ENCODE data around the gene AHCTF1.
"Not testable (repeated sequence)": the region's sequence is repeated elsewhere in the genome, so short reads cannot be mapped to it uniquely, and the experiment has no call there.

The AHCTF1 gene

DNA sequence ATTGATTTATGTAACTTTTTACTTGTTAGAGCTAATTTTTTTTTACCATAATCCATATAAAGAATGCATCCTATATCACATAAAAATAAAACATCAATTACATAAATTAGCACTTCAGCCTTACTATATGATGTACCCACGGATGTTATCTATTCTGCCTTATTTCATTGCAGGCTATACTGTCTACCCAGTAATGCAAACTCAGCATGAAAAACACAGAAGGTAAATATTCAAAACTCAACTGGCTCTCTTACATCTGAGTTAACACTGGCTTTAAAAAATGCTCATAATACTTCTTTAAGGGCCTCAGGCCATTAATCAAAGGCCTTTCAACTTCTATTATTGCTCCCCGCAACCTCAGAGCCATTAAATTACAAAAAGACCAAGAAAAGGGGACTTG is 65.8 kb downstream of the AHCTF1 start:
- no peak overlapping the region for H3K27ac ChIP-seq
- TF ChIP-seq ZFX (IDR thresholded peaks at IDR 0.05; ENCODE audit: borderline replicate concordance) = no peak
- TF ChIP-seq, protein P1, sequence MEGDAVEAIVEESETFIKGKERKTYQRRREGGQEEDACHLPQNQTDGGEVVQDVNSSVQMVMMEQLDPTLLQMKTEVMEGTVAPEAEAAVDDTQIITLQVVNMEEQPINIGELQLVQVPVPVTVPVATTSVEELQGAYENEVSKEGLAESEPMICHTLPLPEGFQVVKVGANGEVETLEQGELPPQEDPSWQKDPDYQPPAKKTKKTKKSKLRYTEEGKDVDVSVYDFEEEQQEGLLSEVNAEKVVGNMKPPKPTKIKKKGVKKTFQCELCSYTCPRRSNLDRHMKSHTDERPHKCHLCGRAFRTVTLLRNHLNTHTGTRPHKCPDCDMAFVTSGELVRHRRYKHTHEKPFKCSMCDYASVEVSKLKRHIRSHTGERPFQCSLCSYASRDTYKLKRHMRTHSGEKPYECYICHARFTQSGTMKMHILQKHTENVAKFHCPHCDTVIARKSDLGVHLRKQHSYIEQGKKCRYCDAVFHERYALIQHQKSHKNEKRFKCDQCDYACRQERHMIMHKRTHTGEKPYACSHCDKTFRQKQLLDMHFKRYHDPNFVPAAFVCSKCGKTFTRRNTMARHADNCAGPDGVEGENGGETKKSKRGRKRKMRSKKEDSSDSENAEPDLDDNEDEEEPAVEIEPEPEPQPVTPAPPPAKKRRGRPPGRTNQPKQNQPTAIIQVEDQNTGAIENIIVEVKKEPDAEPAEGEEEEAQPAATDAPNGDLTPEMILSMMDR (IDR thresholded peaks at IDR 0.05) = no peak

DNA sequence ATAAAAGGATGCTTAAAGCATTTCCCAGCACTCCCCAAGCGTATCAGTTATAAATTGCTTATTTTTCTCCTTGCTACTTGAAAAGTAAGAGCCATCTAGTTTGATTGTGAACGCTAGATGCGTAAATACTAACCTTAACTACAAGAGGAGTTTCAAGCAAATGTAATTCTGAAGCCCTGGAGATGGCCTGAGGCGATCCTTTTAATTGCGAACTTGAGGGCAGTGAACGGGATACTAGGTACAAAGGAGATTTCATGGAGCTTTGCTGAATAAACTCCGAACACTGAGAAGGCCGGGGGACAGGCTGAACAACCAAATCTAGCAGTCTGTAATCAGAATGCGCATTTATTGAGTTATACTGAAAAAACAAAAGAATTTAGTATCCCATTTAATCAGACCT is 68.0 kb downstream of the AHCTF1 start:
- H3K27ac ChIP-seq = not testable (repeated sequence)

DNA sequence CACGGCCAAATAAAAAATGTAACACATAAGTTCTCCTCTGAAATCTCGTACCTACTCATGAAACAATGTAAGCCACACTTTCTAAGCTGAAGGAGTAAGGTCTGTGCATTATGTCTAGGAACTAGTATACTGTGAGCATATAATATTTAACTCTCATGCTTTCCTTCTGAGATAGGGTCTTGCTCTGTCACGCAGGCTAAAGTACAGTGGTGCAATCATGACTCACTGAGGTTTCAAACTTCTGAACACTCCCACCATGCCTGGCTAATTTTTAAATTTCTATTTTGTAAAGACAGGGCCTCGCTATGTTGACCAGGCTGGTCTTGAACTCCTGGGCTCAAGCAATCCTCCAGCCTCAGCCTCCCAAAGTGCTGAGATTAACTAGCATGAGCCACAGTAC is 71.3 kb downstream of the AHCTF1 start:
- TF ChIP-seq, protein P1 (IDR thresholded peaks at IDR 0.05) = no peak
- TF ChIP-seq ZFX (IDR thresholded peaks at IDR 0.05; ENCODE audit: borderline replicate concordance) = no peak
- H3K27ac ChIP-seq = no peak overlapping the region

DNA sequence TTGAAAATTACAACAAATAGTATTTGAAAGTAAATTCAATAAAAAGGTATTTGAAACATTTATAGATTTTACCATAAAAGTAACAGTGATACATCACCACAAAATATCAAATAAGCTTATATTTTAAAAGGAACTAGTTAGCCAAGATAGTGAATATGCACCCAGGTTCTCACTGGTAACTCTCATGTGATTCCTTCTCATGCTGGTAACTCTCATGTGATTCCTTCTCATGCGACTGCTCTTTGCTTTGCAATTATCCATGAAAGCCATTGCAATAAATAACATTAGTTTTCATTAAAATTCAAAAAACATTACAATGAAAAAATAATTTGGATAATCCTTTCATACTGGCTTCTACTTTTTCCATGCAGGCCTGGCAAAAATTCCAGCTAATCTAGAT is 75.4 kb downstream of the AHCTF1 start:
- no peak overlapping the region for H3K27ac ChIP-seq
- TF ChIP-seq, protein P1 (IDR thresholded peaks at IDR 0.05) = no peak
- TF ChIP-seq ZFX (IDR thresholded peaks at IDR 0.05; ENCODE audit: borderline replicate concordance) = no peak

DNA sequence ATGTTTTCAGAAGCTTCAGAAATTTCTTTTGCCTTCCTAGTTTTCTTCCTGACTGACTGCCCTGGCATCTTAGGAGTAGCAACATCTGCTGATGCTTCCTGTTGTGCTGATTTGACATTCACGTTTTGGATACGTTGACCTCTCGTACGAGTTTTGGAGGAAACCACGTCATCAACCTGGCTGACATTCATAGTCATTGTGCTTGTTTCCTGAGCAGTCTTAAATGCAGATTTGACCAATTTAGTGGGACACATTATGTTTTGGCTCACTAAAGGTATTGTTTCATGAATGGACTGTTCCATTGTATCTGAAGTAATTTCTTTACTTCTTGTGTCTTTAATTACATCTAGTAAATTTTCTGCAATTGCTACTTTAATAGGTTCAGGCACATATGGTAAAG is 81.1 kb downstream of the AHCTF1 start:
- not testable (repeated sequence) for H3K27ac ChIP-seq

DNA sequence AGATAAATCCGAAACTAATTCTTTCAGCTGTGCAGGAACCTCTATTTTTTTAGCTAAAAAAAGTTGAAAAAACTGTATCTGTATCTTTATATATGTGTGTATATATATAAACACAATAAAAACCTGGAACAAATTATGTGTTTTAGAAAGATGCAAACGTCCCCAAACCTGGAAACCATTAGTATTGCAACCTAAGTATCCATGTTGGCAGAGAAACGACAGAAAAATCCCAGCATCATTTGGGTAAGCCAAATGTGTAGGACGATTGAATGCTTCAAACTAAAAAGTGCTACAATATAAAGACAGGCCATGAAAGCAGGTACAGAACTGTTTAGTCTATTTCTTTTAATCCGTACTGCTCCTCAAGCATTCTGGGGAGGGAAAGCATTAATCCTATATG is 87.9 kb downstream of the AHCTF1 start:
- TF ChIP-seq, protein P1 (IDR thresholded peaks at IDR 0.05) = no peak
- TF ChIP-seq ZFX (IDR thresholded peaks at IDR 0.05; ENCODE audit: borderline replicate concordance) = no peak
- H3K27ac ChIP-seq = no peak overlapping the region

DNA sequence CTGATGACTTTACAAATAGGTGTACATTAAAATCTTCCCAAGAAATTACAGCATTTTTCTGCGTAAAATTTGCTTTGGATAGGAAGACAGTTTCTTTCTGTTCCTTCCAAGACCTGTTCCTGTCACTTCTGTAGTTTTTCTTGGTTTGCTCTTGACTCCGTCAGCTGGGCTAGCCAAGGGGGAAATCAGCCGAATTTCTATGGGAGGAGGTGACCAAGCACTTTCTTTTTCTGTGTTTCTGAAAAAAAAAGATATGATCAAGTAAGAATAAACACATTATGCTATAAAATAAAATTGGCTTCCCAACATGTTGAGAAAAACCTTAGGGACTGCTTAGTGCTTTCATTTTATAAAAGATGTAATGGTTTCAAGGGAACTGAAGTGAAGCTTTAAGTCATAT is 91.0 kb downstream of the AHCTF1 start:
- H3K27ac ChIP-seq = not testable (repeated sequence)

DNA sequence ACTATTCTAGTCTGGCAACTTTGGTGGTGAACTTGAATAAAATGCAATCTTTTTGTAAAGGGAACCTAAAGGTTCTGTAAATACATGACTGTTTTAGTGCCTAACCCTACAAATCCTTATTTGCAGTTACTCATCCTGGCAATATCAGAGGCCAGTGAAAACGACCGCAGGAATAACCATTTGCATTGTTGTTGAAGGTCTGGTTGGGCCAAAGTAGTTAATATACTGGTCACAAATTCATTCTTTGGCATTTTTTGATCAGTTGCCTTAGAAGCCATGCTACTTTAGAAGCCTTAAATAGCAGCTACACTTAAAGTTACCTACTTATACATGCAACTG is 93.7 kb downstream of the AHCTF1 start:
- TF ChIP-seq, protein P1 (IDR thresholded peaks at IDR 0.05) = no peak
- no peak for TF ChIP-seq ZFX (IDR thresholded peaks at IDR 0.05; ENCODE audit: borderline replicate concordance)
- H3K27ac ChIP-seq = no peak overlapping the region

DNA sequence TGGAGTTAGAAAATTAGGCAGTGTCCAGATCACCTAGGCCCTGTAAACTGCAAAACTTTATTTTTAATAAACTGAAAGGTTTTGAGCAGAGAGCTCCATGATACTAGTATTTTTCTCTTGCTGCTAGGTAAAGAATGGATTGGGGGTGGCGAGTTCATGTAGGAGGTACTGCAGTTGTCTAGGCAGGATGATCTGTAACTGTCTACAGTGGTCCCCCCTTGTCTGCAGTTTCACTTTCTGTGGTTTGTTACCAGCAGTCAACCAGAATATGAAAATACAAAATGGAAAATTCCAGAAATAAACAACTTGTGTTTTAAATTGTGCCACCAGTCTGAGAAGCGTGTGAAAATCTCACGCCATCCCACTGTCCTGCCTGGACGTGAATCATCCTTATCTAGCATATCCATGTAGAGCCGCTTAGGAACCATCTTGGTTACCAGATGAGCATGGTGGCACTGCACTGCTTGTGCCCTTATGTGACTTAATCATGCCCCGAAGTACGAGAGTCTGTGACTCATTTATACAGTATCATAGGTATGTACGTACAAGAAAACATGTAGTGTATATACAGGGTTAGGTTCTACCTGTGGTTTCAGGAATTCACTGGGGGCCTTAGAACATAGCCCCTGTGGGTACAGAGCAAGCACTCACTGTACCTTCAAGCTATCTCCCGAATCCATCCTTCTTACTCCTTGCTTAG is 94.2 kb downstream of the AHCTF1 start:
- no peak overlapping the region for H3K27ac ChIP-seq
- TF ChIP-seq, protein P1 (IDR thresholded peaks at IDR 0.05) = no peak
- TF ChIP-seq ZFX (IDR thresholded peaks at IDR 0.05; ENCODE audit: borderline replicate concordance) = no peak

Measured in 22Rv1 (cell line).